Lower leg skin (tissue), 3 donors: ENCODE measurements around the gene BUB1B.
"Not testable (repeated sequence)": the region's sequence is repeated elsewhere in the genome, so short reads cannot be mapped to it uniquely, and the experiment has no call there.

Experiments
- POLR2A ChIP-seq, 2 donors: fragments of 450-650 bp; IDR thresholded peaks; one replicate each; pipeline ENCODE4 v1.6.1; 2016 to 2017; ENCODE audit warnings: antibody characterized with exemption in 2 of 2, mild to moderate bottlenecking in 1 of 2, moderate library complexity in 1 of 2
- TF ChIP-seq, protein P1 (sequence below), 3 donors: fragments of 450-650 bp; IDR thresholded peaks; one replicate each; pipeline ENCODE4 v1.5.1; 2016; ENCODE audit warnings: antibody characterized with exemption in 3 of 3, mild to moderate bottlenecking in 3 of 3, moderate library complexity in 2 of 3

DNA sequence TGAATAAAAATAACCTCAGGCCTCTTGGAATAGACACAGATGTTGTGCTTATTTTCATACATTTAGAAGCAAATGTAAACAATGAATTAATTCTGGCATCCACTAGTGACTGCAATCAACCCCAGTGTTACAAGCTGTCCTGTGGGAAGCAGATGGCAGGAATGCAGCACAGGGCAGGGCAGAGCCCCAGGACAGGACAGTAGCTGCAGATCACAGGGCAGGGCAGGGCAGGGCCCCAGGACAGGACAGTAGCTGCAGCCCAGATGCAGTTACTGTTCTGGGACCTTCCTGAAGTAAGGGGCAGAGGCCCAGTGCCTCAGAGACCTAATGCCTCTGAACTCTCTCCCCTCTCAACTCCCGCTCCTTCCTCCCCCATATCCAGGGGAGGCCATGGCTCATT, 37.9 kb upstream of the BUB1B start:
- TF ChIP-seq, protein P1, sequence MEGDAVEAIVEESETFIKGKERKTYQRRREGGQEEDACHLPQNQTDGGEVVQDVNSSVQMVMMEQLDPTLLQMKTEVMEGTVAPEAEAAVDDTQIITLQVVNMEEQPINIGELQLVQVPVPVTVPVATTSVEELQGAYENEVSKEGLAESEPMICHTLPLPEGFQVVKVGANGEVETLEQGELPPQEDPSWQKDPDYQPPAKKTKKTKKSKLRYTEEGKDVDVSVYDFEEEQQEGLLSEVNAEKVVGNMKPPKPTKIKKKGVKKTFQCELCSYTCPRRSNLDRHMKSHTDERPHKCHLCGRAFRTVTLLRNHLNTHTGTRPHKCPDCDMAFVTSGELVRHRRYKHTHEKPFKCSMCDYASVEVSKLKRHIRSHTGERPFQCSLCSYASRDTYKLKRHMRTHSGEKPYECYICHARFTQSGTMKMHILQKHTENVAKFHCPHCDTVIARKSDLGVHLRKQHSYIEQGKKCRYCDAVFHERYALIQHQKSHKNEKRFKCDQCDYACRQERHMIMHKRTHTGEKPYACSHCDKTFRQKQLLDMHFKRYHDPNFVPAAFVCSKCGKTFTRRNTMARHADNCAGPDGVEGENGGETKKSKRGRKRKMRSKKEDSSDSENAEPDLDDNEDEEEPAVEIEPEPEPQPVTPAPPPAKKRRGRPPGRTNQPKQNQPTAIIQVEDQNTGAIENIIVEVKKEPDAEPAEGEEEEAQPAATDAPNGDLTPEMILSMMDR (IDR thresholded peaks at IDR 0.05): not testable (repeated sequence)
- TF ChIP-seq POLR2A (IDR thresholded peaks at IDR 0.05): not testable (repeated sequence)
